Measurements from ENCODE around the gene RDX.
A peak's percentile ranks its signal among the peaks of the same experiment; 100 is the strongest.
"Not testable (repeated sequence)": the region's sequence is repeated elsewhere in the genome, so short reads cannot be mapped to it uniquely, and the experiment has no call there.

The RDX gene

DNA sequence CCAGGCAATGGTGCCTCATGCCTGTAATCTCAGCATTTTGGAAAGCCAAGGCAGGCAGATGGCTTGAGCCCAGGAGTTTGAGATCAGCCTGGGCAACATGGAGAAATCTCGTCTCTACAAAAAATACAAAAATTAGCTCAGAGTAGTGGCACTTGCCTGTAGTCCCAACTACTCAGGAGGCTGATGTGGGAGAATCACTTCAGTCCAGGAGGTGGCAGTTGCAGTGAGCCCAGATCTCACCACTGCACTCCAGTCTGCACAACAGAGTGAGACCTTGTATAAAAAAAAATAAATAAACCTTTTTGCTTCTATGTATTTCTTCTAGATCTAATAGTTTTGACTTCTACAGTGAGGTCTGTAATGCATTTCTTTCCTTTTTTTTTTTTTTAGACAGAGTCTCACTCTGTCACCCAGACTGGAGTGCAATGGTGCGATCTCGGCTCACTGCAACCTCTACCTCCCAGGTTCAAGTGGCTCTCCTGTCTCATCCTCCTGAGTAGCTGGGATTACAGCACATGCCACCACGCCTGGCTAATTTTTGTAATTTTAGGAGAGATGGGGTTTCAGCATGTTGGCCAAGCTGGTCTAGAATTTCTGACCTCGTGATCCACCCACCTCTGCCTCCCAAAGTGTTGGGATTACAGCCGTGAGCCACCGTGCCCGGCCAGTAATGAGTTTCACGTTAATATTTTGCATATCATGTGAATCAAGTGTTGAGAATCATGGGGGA, 18.1 kb upstream of the RDX start:
- no peak for DNase-seq (ENCODE audit: extremely low read depth, insufficient read length)
- Histone ChIP-seq H3K36me3 (ENCODE audit: control insufficient read depth, insufficient read depth, low read length) (no peaks in the 10 kb centered on the region), H3K4me3 (replicated peaks; ENCODE audit: low read depth, low read length) (no peak overlapping the region), H3K27me3 (replicated peaks; ENCODE audit: control insufficient read depth, insufficient read depth, low read length) (no peaks in the 10 kb centered on the region)
- TF ChIP-seq, protein P1, sequence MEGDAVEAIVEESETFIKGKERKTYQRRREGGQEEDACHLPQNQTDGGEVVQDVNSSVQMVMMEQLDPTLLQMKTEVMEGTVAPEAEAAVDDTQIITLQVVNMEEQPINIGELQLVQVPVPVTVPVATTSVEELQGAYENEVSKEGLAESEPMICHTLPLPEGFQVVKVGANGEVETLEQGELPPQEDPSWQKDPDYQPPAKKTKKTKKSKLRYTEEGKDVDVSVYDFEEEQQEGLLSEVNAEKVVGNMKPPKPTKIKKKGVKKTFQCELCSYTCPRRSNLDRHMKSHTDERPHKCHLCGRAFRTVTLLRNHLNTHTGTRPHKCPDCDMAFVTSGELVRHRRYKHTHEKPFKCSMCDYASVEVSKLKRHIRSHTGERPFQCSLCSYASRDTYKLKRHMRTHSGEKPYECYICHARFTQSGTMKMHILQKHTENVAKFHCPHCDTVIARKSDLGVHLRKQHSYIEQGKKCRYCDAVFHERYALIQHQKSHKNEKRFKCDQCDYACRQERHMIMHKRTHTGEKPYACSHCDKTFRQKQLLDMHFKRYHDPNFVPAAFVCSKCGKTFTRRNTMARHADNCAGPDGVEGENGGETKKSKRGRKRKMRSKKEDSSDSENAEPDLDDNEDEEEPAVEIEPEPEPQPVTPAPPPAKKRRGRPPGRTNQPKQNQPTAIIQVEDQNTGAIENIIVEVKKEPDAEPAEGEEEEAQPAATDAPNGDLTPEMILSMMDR (IDR thresholded peaks at IDR 0.05; ENCODE audit: insufficient read depth, low read length, poor library complexity, severe bottlenecking), result no peak

DNA sequence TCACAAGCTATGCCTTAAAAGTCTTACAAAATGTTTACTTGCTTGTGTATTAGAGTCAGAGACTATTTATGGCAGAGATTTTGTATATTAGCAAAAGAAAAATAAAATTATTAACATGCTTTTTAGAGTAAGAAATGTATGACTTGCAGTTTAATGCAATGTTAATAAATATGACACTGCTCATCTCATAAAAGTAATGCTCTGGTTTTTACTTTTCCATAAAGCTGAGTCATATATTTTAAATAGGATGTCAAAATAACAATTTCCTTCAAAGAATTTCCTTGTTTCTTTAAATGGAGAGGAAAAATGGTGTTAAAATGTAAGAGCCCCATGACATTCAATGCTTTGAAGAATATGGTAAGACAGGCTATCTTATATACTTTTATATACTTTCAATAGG, 16.3 kb upstream of the RDX start:
- H3K36me3 ChIP-seq (ENCODE audit: control insufficient read depth, insufficient read depth, low read length), result no peaks in the 10 kb centered on the region
- no peak for DNase-seq (ENCODE audit: extremely low read depth, insufficient read length)
- TF ChIP-seq, protein P1 (IDR thresholded peaks at IDR 0.05; ENCODE audit: insufficient read depth, low read length, poor library complexity, severe bottlenecking), result no peak
- no peaks in the 10 kb centered on the region for H3K27me3 ChIP-seq (replicated peaks; ENCODE audit: control insufficient read depth, insufficient read depth, low read length)
- H3K4me3 ChIP-seq (replicated peaks; ENCODE audit: low read depth, low read length), result no peak overlapping the region

DNA sequence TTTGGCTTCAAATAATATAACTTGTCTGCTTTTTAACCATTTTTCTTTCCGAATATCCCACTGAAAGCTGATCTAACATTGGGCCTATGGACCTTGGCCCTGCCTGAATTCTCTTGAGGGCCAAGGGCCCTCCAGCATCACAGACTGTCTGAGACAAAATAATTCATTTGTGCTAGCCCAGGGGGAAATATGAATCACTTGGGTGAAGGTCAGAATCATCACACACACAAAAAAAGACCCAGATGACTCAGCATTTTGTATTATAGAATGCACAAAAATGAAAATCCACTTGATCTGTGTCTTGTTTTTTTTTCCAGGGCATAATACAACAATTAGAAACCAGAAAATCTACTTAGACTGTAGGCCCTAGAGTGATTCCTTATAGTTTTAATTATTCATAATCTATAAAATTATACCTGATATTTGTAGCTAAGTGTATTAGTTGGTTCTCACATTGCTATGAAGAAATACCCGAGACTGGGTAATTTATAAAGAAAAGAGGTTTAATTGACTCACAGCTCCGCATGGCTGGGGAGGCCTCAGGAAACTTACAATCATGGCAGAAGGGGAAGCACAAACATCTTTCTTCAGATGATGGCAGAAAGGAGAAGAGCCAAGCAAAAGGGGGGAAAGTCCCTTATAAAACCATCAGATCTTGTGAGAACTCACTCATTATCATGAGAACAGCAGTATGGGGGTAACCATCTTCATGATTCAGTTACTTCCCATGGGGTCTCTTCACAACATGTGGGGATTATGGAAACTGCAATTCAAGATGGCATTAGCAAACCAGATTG, 15.6 kb upstream of the RDX start:
- H3K27me3 ChIP-seq (replicated peaks; ENCODE audit: control insufficient read depth, insufficient read depth, low read length), result no peaks in the 10 kb centered on the region
- H3K36me3 ChIP-seq (ENCODE audit: control insufficient read depth, insufficient read depth, low read length), result no peaks in the 10 kb centered on the region
- H3K4me3 ChIP-seq (replicated peaks; ENCODE audit: low read depth, low read length), result no peak overlapping the region
- DNase-seq (ENCODE audit: extremely low read depth, insufficient read length), result peak; percentile 24
- TF ChIP-seq, protein P1 (IDR thresholded peaks at IDR 0.05; ENCODE audit: insufficient read depth, low read length, poor library complexity, severe bottlenecking), result no peak

DNA sequence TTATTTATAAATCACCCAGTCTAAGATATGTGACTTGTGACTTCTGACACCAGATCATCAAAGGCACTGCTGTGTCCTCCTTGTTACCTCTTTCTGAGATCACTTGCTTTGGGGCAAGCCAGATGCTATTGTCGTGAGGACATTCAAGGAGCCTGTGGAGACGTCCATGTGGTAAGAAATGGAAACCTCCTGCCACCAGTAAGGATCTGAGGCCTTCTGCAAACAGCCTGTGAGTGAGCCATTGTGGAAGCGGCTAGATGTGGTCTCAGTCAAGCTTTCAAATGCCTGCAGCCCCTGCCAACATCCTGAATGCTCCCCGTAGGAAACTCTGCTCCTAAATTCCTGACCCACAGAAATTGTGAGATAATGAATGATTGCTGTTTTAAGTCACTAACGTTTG, 11.7 kb upstream of the RDX start:
- TF ChIP-seq, protein P1 (IDR thresholded peaks at IDR 0.05; ENCODE audit: insufficient read depth, low read length, poor library complexity, severe bottlenecking), result no peak
- Histone ChIP-seq H3K27me3 (replicated peaks; ENCODE audit: control insufficient read depth, insufficient read depth, low read length) (no peaks in the 10 kb centered on the region), H3K36me3 (ENCODE audit: control insufficient read depth, insufficient read depth, low read length) (no peaks in the 10 kb centered on the region), H3K4me3 (replicated peaks; ENCODE audit: low read depth, low read length) (no peak overlapping the region)
- DNase-seq (ENCODE audit: extremely low read depth, insufficient read length), result no peak

DNA sequence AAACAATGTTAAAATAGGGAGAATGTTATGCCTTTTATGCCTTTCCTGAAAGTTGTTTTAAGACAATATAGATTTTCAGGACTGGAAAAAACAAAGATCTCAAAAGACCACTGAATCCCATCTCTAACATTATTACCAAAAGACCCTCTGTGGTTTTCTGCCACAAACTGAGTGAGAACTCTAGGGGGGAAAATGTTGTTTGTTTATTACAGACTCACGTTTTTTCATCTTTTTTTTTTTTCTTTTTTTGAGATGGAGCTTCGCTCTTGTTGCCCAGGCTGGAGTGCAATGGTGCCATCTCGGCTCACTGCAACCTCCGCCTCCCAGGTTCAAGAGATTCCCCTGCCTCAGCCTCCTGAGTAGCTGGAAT, 9.6 kb upstream of the RDX start:
- not testable (repeated sequence) for DNase-seq (ENCODE audit: extremely low read depth, insufficient read length); H3K4me3 ChIP-seq (replicated peaks; ENCODE audit: low read depth, low read length); H3K27me3 ChIP-seq (replicated peaks; ENCODE audit: control insufficient read depth, insufficient read depth, low read length); H3K36me3 ChIP-seq (ENCODE audit: control insufficient read depth, insufficient read depth, low read length)

DNA sequence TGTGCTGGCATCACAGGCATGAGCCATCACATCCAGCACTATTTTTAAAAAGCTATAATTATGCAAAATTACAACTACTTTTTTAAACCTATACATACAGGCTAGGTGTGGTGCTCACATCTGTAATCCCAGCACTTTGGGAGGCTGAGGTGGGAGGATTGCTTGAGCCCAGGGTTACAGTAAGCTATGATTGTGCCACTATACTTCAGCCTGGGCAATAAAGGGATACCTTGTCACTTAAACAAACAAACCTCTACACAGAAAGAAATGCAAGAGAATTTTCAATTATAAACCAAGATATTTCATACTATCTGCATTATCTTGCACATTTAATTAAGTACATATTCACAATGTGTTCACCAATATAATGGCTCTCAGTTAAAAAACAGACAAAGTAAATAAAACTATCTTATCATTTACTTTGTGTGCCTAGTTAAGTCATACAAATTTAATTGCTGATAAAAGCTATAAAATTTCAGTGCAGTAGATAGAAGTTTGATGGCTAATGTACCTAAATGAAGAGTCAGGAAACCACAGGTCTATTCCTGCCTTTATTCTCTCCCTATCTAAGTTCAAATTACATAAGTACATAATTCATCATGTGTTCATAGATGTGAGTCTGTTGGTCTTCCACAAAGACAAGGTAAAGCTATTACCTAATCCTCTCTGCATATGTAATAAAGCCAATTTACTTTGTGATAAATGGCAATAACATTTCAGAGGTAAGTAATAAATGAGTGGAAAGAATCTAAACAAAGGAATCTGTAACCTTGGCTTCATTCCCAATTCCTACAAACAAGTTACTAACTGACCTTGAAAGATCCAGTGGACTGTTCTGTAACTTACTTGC, 9.0 kb upstream of the RDX start:
- Histone ChIP-seq H3K36me3 (ENCODE audit: control insufficient read depth, insufficient read depth, low read length) (no peaks in the 10 kb centered on the region), H3K4me3 (replicated peaks; ENCODE audit: low read depth, low read length) (no peak overlapping the region), H3K27me3 (replicated peaks; ENCODE audit: control insufficient read depth, insufficient read depth, low read length) (no peaks in the 10 kb centered on the region)
- TF ChIP-seq, protein P1 (IDR thresholded peaks at IDR 0.05; ENCODE audit: insufficient read depth, low read length, poor library complexity, severe bottlenecking), result no peak
- no peak for DNase-seq (ENCODE audit: extremely low read depth, insufficient read length)
